ENCODE results near the gene HSPA5.

The HSPA5 gene

GRCh38 chr9:125189361-125190289, 51.5 kb downstream of the HSPA5 start, which contains the start of gene PPP6C:
PPP6C (minus strand) TSS chr9:125189803; CDS start chr9:125189718, 85 bp downstream.
- peak; percentile 95 for DNase-seq

DNA sequence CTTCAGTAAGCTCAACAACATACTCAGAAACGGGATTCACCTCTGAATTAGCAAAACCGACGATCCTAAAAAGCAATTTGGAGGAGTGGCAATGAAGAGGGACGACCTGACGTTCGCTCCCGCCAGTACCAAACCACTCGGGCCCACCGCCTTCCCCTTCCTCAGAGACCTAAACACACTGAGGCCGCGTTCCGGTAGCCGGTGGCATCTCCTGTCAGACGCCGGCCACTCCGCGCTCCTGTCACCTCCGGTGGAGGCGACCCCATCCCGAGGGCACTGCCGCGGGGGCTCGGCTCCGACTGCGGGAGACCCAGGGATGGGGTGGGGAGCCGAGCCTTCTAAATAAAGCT, 52.2 kb downstream of the HSPA5 start:
- DNase-seq, result peak; percentile 15
